SK-N-SH (cell line): Measurements from ENCODE around the gene MAN1B1. TPM values are rescaled to one million over a fixed set of nuclear protein-coding genes. Genes with fewer than 3 reads are reported as not detected.

ENCODE experiments used
- CTCF ChIA-PET: fragments of 300-600, 350-600 bp; formaldehyde crosslinking; extraction: SDS; loops from one replicate; lab custom pipeline; 2021; lab: Yijun Ruan, JAX
- POLR2A ChIA-PET: fragments of 350-600 bp; sonication (Branson Sonifier 250); formaldehyde crosslinking; extraction: SDS; loops from one replicate; lab custom pipeline; 2020; ENCODE audit warnings: antibody characterized with exemption, inconsistent platforms; lab: Yijun Ruan, JAX
- DNase-seq: peaks from one replicate; pipeline ENCODE4 v3.0.0; 2012
- H2AFZ ChIP-seq: fragments of 200-600 bp; sonication (generic); 2 replicates; pipeline ENCODE4 v1.8.1; 2016; ENCODE audit warnings: antibody characterized with exemption, mild to moderate bottlenecking, low read depth
- H3F3A ChIP-seq: fragments of 200-600 bp; sonication (generic); replicated peaks from 2 replicates; pipeline ENCODE3; 2016; ENCODE audit warnings: antibody characterized with exemption, mild to moderate bottlenecking; ENCODE audit not compliant: insufficient read depth
- H3K27ac ChIP-seq, 2 experiments: fragments of 200-500 bp in 1 of 2; fragments of 200-600 bp in 1 of 2; sonication (Bioruptor generic) in 1 of 2; sonication (generic), shearing (Covaris generic) in 1 of 2; 2 replicates each; pipeline versions ENCODE4 v1.5.1 to v1.6.1; 2014 to 2016; ENCODE audit warnings: low read depth in 2 of 2, inconsistent platforms in 1 of 2, low read length in 1 of 2, mild to moderate bottlenecking in 1 of 2, mixed read lengths in 1 of 2
- H3K27me3 ChIP-seq: fragments of 200-600 bp; sonication (generic), shearing (Covaris generic); 2 replicates; pipeline ENCODE4 v1.6.1; 2016; ENCODE audit warnings: mixed run types; ENCODE audit not compliant: insufficient read depth
- H3K36me3 ChIP-seq, 2 experiments: fragments of 200-500 bp in 1 of 2; fragments of 200-600 bp in 1 of 2; sonication (Bioruptor generic) in 1 of 2; sonication (generic) in 1 of 2; replicated peaks in 1 of 2; 2 replicates each; pipeline versions ENCODE3 to v1.5.1; 2014 to 2016; ENCODE audit warnings: low read length in 1 of 2, mild to moderate bottlenecking in 1 of 2; ENCODE audit not compliant: insufficient read depth in 2 of 2, control insufficient read depth in 1 of 2
- H3K4me1 ChIP-seq, 2 experiments: fragments of 200-500 bp in 1 of 2; fragments of 200-600 bp in 1 of 2; sonication (Bioruptor generic) in 1 of 2; sonication (generic), shearing (Covaris generic) in 1 of 2; 2 replicates each; pipeline versions ENCODE4 v1.5.1 to v1.6.1; 2014 to 2016; ENCODE audit warnings: low read depth in 1 of 2, low read length in 1 of 2, mixed run types in 1 of 2; ENCODE audit not compliant: insufficient read depth in 2 of 2, control insufficient read depth in 1 of 2
- H3K4me2 ChIP-seq: fragments of 200-600 bp; sonication (generic), shearing (Covaris generic); 2 replicates; pipeline ENCODE4 v1.6.1; 2017; ENCODE audit warnings: mixed run types
- H3K4me3 ChIP-seq, 2 experiments: fragments of 200-500 bp in 1 of 2; fragments of 200-600 bp in 1 of 2; sonication (Bioruptor generic) in 1 of 2; sonication (generic), shearing (Covaris generic) in 1 of 2; 2 replicates each; pipeline versions ENCODE4 v1.5.1 to v1.8.1; 2014 to 2016; ENCODE audit warnings: low read depth in 2 of 2, inconsistent platforms in 1 of 2, low read length in 1 of 2, mild to moderate bottlenecking in 1 of 2, mixed read lengths in 1 of 2, moderate library complexity in 1 of 2
- H3K79me2 ChIP-seq: fragments of 200-600 bp; sonication (generic); 2 replicates; pipeline ENCODE4 v1.8.1; 2017; ENCODE audit warnings: mild to moderate bottlenecking; ENCODE audit not compliant: insufficient read depth
- H3K9ac ChIP-seq: fragments of 200-600 bp; sonication (generic); 2 replicates; pipeline ENCODE4 v1.6.1; 2017; ENCODE audit warnings: mixed run types
- H3K9me2 ChIP-seq: fragments of 200-600 bp; sonication (generic); 2 replicates; pipeline ENCODE4 v1.6.1; 2017; ENCODE audit warnings: mixed run types
- H3K9me3 ChIP-seq: fragments of 200-600 bp; sonication (generic); 2 replicates; pipeline ENCODE4 v1.6.1; 2017; ENCODE audit warnings: mixed run types, mild to moderate bottlenecking, moderate library complexity
- H4K20me1 ChIP-seq: fragments of 200-600 bp; sonication (generic); 2 replicates; pipeline ENCODE4 v1.6.1; 2017; ENCODE audit warnings: mild to moderate bottlenecking, mixed run types; ENCODE audit not compliant: insufficient read depth
- CHD2 ChIP-seq: fragments of 150-350 bp; IDR thresholded peaks from 2 replicates; pipeline ENCODE4 v1.6.1; 2018; ENCODE audit warnings: low read length; ENCODE audit not compliant: partially characterized antibody
- CTCF ChIP-seq: fragments of 200-600 bp; sonication (generic); IDR thresholded peaks from 2 replicates; pipeline ENCODE4 v1.6.1; 2017; ENCODE audit warnings: antibody characterized with exemption, mild to moderate bottlenecking, moderate library complexity
- ELF1 ChIP-seq: IDR thresholded peaks from 2 replicates; pipeline ENCODE4 v1.4.0; 2012
- GABPA ChIP-seq: IDR thresholded peaks from 2 replicates; pipeline ENCODE4 v1.4.0; 2012; ENCODE audit warnings: low read depth, mild to moderate bottlenecking
- JUND ChIP-seq: IDR thresholded peaks from 2 replicates; pipeline ENCODE4 v1.4.0; 2012
- NRF1 ChIP-seq: IDR thresholded peaks from 2 replicates; pipeline ENCODE4 v1.6.1; 2012; ENCODE audit warnings: low read depth, mild to moderate bottlenecking, low read length
- RAD21 ChIP-seq: IDR thresholded peaks from 2 replicates; pipeline ENCODE4 v1.6.1; 2012; ENCODE audit warnings: mild to moderate bottlenecking, low read length
- RCOR1 ChIP-seq: fragments of 150-350 bp; IDR thresholded peaks from 2 replicates; pipeline ENCODE4 v1.6.1; 2017; ENCODE audit warnings: antibody characterized with exemption, low read length
- REST ChIP-seq: IDR thresholded peaks from 2 replicates; pipeline ENCODE4 v1.6.1; 2012; ENCODE audit warnings: mild to moderate bottlenecking, low read depth, low read length, moderate library complexity
- RXRA ChIP-seq: IDR thresholded peaks from 2 replicates; pipeline ENCODE4 v1.4.0; 2012; ENCODE audit warnings: low read depth, mild to moderate bottlenecking, borderline replicate concordance
- SMC3 ChIP-seq: IDR thresholded peaks from 2 replicates; pipeline ENCODE4 v1.6.1; 2012; ENCODE audit warnings: low read depth, low read length, improper control_type of control experiment
- TAF1 ChIP-seq: IDR thresholded peaks from 2 replicates; pipeline ENCODE4 v1.6.1; 2012; ENCODE audit warnings: low read depth, mild to moderate bottlenecking, low read length, moderate library complexity, borderline replicate concordance
- ZBTB33 ChIP-seq: IDR thresholded peaks from 2 replicates; pipeline ENCODE4 v1.4.0; 2012; ENCODE audit warnings: low read depth, borderline replicate concordance
- WGBS: methylation state at CpG from one replicate; pipeline ENCODE4 v1.1.6; 2017; ENCODE audit warnings: low lambda C conversion rate; 5-methylcytosine and 5-hydroxymethylcytosine counted together
- polyA plus RNA-seq, 3 experiments: library from polyadenylated mRNA; depleted of rRNA; stranded (reverse); fragments of >200 nt; gene quantifications; 2 replicates each; pipeline ENCODE4 v1.2.3, GENCODE V29; 2012

The MAN1B1 gene
- polyA plus RNA-seq, 1 of the 3 experiments (the other 2 are of a cell fraction), result 57.8 TPM

GRCh38 chr9:137064027-137064879, 22.5 kb upstream of the MAN1B1 start:
- Histone ChIP-seq H3K27me3 (no peaks in the 10 kb centered on the region), H4K20me1 (peaks cover 12% of the 10 kb centered on the region; the same call in 1 of the 2 replicates), H3K79me2 (0 out of 2 replicates have a peak, but pooled peaks cover 3% of the 10 kb centered on the region), H3K4me3 (no peak overlapping the region; a peak in 1 of 4 replicates), H2AFZ (no peak overlapping the region), H3K4me2 (no peak overlapping the region), H3K4me1 (peaks cover 0 to 18% of the 10 kb centered on the region in 2 experiments; a peak in 1 of 4 replicates), H3K9me3 (no peaks in the 10 kb centered on the region), H3K9me2 (no peaks in the 10 kb centered on the region)
- 59% methylated on average over 15 of the region's 55 CpGs for WGBS
- POLR2A ChIA-PET, result interaction anchor here (1.2 kb wide), 1 partner anchor 9 kb away, joined by 7 read pairs; no protein-coding TSS in a partner anchor
- TF ChIP-seq RAD21, result peak; percentile 74
- TF ChIP-seq REST, result peak; percentile 75; the same call in 1 of the 2 replicates
- no peak for TF ChIP-seq RCOR1
- TF ChIP-seq CTCF, result peak; percentile 85
- TF ChIP-seq ELF1, result no peak
- peak; percentile 91 for TF ChIP-seq SMC3
- peak; percentile 45 for TF ChIP-seq CHD2
- TF ChIP-seq, all 33 proteins: peak for 5
- Histone ChIP-seq H3K36me3 (no peaks in the 10 kb centered on the region), H3K9ac (no peak overlapping the region), H3F3A (peaks cover 5% of the 10 kb centered on the region), H3K27ac (peak overlapping the region in 1 of 2 experiments; percentile 11; a peak in 1 of 4 replicates)
- peak; percentile 89 for DNase-seq
- CTCF ChIA-PET, result interaction anchor here (0.6 to 16.8 kb wide), 26 partner anchors 8 to 295 kb away, joined by 3 to 803 read pairs (median 4); partner anchors contain the start of genes ABCA2, AJM1, CLIC3 and CYSRT1

GRCh38 chr9:137064880-137065164, 22.0 kb upstream of the MAN1B1 start:
- CTCF ChIA-PET, result interaction anchor here (0.9 to 16.8 kb wide), 15 partner anchors 8 to 223 kb away, joined by 3 to 803 read pairs (median 5); partner anchors contain the start of genes ABCA2, AJM1, CYSRT1 and ENTPD2
- DNase-seq, result no peak
- no peaks in the 10 kb centered on the region for H3K9me3 ChIP-seq
- no peak overlapping the region for H3K27ac ChIP-seq
- no peaks in the 10 kb centered on the region for H3K27me3 ChIP-seq
- no peak overlapping the region for H3K4me2 ChIP-seq
- H3K9me2 ChIP-seq, result no peaks in the 10 kb centered on the region
- H3K36me3 ChIP-seq, result no peaks in the 10 kb centered on the region
- H3K79me2 ChIP-seq, result 0 out of 2 replicates have a peak, but pooled peaks cover 3% of the 10 kb centered on the region
- POLR2A ChIA-PET, result interaction anchor here (2.2 kb wide), 1 partner anchor 9 kb away, joined by 12 read pairs; no protein-coding TSS in a partner anchor
- peaks cover 12% of the 10 kb centered on the region; the same call in 1 of the 2 replicates for H4K20me1 ChIP-seq
- H3F3A ChIP-seq, result peaks cover 5% of the 10 kb centered on the region
- H3K9ac ChIP-seq, result no peak overlapping the region
- WGBS, result 70% methylated on average over 8 of the region's 12 CpGs
- H3K4me3 ChIP-seq, result no peak overlapping the region
- H3K4me1 ChIP-seq, result peaks cover 0 to 22% of the 10 kb centered on the region in 2 experiments; a peak in 1 of 4 replicates
- no peak overlapping the region for H2AFZ ChIP-seq
- TF ChIP-seq RCOR1 (no peak), GABPA (no peak), ZBTB33 (no peak), JUND (no peak), ELF1 (no peak), TAF1 (no peak), CHD2 (no peak), NRF1 (no peak), RXRA (no peak), REST (no peak)
